PC-3 (cell line): ENCODE results near the gene EFNB1. TPM values are rescaled to one million over a fixed set of nuclear protein-coding genes. Genes with fewer than 3 reads are reported as not detected.

Experiments
- ATAC-seq: fragments of 200-7000 bp; cut with Tn5 transposase; 2 replicates; pipeline ENCODE4 v1.9.1; 2020; ENCODE audit warnings: mild to moderate bottlenecking, moderate library complexity
- BruUV-seq: library from RNA; stranded (reverse); fragments of 400-500 nt; replicated peaks from 2 replicates; lab custom pipeline; 2021; lab: Mats Ljungman, UMichigan
- CTCF ChIA-PET: fragments of 300-600 bp; sonication (Branson Sonifier 250); formaldehyde crosslinking; loops from one replicate; lab custom pipeline; 2022; ENCODE audit warnings: antibody characterized with exemption; lab: Charles Lee
- POLR2A ChIA-PET: fragments of 300-600 bp; sonication (Branson Sonifier 250); formaldehyde crosslinking; loops from one replicate; lab custom pipeline; 2022; ENCODE audit warnings: antibody characterized with exemption; ENCODE audit not compliant: unreplicated experiment; lab: Charles Lee
- DNase-seq: peaks from one replicate; pipeline ENCODE4 v3.0.0-alpha.2; 2015
- H2AFZ ChIP-seq: fragments of 300-600 bp; sonication (generic); 2 replicates; pipeline ENCODE4 v1.6.0; 2016; ENCODE audit warnings: antibody characterized with exemption, low read length
- H3F3A ChIP-seq: fragments of 300-600 bp; sonication (generic); one replicate; pipeline ENCODE4 v1.6.0; 2017; ENCODE audit warnings: antibody characterized with exemption, low read length, control low read depth, mild to moderate bottlenecking; ENCODE audit not compliant: unreplicated experiment
- H3K27ac ChIP-seq: fragments of 300-600 bp; sonication (generic); 2 replicates; pipeline ENCODE4 v1.5.1; 2016; ENCODE audit warnings: mild to moderate bottlenecking, low read length
- H3K27me3 ChIP-seq: fragments of 300-600 bp; sonication (generic); 2 replicates; pipeline ENCODE4 v1.6.1; 2016; ENCODE audit warnings: low read length, mixed read lengths
- H3K36me3 ChIP-seq: fragments of 300-600 bp; sonication (generic); 2 replicates; pipeline ENCODE4 v1.6.1; 2016; ENCODE audit warnings: low read depth, mixed run types, low read length, mixed read lengths
- H3K4me1 ChIP-seq: fragments of 300-600 bp; sonication (generic); 2 replicates; pipeline ENCODE4 v1.5.1; 2016; ENCODE audit warnings: low read length; ENCODE audit not compliant: insufficient read depth
- H3K4me2 ChIP-seq: fragments of 300-600 bp; sonication (generic); 2 replicates; pipeline ENCODE4 v1.6.0; 2016; ENCODE audit warnings: low read length
- H3K4me3 ChIP-seq: fragments of 300-600 bp; sonication (generic); 2 replicates; pipeline ENCODE4 v1.5.1; 2016; ENCODE audit warnings: mild to moderate bottlenecking, low read length, mixed read lengths
- H3K79me2 ChIP-seq: fragments of 300-600 bp; sonication (generic); 2 replicates; pipeline ENCODE4 v1.6.1; 2017; ENCODE audit warnings: low read length, mixed read lengths
- H3K9ac ChIP-seq: fragments of 300-600 bp; sonication (generic); 2 replicates; pipeline ENCODE4 v1.6.0; 2016; ENCODE audit warnings: mild to moderate bottlenecking, low read length
- H3K9me2 ChIP-seq: fragments of 300-600 bp; sonication (generic); replicated peaks from 2 replicates; pipeline ENCODE4 v1.6.1; 2016; ENCODE audit warnings: mixed run types, low read length, mixed read lengths
- H3K9me3 ChIP-seq: fragments of 300-600 bp; sonication (generic); 2 replicates; pipeline ENCODE4 v1.6.1; 2016; ENCODE audit warnings: low read length, mixed read lengths
- H4K20me1 ChIP-seq: fragments of 300-600 bp; sonication (generic); 2 replicates; pipeline ENCODE4 v1.6.1; 2016; ENCODE audit warnings: low read length, mixed read lengths
- EZH2 ChIP-seq: fragments of 300-600 bp; sonication (generic); IDR thresholded peaks from one replicate; pipeline ENCODE4 v1.6.1; 2017; ENCODE audit warnings: antibody characterized with exemption, mild to moderate bottlenecking, low read length; ENCODE audit not compliant: unreplicated experiment
- EZH2phosphoT487 ChIP-seq: fragments of 300-600 bp; sonication (generic); IDR thresholded peaks from 2 replicates; pipeline ENCODE4 v1.6.1; 2018; ENCODE audit warnings: mild to moderate bottlenecking, antibody characterized with exemption, low read length, borderline replicate concordance
- intact Hi-C: fragments of 100-400 bp; cut with micrococcal nuclease; formaldehyde crosslinking; loops from 2 replicates; pipeline ENCODE4 v1.9.0; 2023
- total RNA-seq: library from RNA; depleted of rRNA; stranded (reverse); fragments of >200 nt; gene quantifications from 2 replicates; pipeline ENCODE4 v1.2.3, GENCODE V29; 2014
- TF ChIP-seq, protein P1 (sequence below): fragments of 300-600 bp; sonication (generic); conservative IDR thresholded peaks from 2 replicates; pipeline ENCODE4 v1.5.1; 2017; ENCODE audit warnings: antibody characterized with exemption, low read depth, mild to moderate bottlenecking, low read length

Gene EFNB1
- total RNA-seq, 1 experiment from 2014 or later, result 102 TPM

DNA sequence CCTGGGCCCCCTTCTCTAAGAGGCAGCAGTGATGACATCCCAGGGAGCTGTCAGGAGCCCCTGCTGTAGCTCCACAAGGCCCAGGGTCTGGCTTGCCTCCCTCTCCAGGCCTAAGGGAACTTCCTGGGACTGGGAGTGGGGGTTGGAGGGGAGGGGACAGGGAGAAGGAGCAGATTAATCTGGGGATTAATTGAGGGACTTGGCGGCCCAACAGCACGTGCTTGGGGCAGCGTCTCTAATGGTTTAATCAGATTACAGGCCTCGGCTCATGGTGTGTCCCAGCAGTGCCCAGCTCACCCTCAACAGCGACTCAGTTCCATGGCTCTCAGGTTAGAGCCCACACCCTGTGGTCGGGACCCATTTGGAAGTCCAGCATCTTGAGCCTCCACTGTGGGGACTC, 47.9 kb downstream of the EFNB1 start:
- Histone ChIP-seq H3K4me1 (no peaks in the 10 kb centered on the region), H3K9ac (no peak overlapping the region), H3F3A (no peaks in the 10 kb centered on the region), H3K27me3 (no peaks in the 10 kb centered on the region), H3K79me2 (no peaks in the 10 kb centered on the region), H3K9me3 (no peaks in the 10 kb centered on the region), H3K36me3 (no peaks in the 10 kb centered on the region), H3K4me2 (no peak overlapping the region), H2AFZ (no peak overlapping the region), H3K9me2 (no peaks in the 10 kb centered on the region), H3K4me3 (no peak overlapping the region), H4K20me1 (no peaks in the 10 kb centered on the region), H3K27ac (no peak overlapping the region)
- ChIA-PET POLR2A (no interaction called here), CTCF (no interaction called here)
- ATAC-seq (no peak), DNase-seq (no peak)
- BruUV-seq, result no TSS peak
- intact Hi-C loops, result no loop called here
- TF ChIP-seq EZH2 (no peak), EZH2phosphoT487 (no peak)
- TF ChIP-seq, protein P1, sequence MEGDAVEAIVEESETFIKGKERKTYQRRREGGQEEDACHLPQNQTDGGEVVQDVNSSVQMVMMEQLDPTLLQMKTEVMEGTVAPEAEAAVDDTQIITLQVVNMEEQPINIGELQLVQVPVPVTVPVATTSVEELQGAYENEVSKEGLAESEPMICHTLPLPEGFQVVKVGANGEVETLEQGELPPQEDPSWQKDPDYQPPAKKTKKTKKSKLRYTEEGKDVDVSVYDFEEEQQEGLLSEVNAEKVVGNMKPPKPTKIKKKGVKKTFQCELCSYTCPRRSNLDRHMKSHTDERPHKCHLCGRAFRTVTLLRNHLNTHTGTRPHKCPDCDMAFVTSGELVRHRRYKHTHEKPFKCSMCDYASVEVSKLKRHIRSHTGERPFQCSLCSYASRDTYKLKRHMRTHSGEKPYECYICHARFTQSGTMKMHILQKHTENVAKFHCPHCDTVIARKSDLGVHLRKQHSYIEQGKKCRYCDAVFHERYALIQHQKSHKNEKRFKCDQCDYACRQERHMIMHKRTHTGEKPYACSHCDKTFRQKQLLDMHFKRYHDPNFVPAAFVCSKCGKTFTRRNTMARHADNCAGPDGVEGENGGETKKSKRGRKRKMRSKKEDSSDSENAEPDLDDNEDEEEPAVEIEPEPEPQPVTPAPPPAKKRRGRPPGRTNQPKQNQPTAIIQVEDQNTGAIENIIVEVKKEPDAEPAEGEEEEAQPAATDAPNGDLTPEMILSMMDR, result no peak

DNA sequence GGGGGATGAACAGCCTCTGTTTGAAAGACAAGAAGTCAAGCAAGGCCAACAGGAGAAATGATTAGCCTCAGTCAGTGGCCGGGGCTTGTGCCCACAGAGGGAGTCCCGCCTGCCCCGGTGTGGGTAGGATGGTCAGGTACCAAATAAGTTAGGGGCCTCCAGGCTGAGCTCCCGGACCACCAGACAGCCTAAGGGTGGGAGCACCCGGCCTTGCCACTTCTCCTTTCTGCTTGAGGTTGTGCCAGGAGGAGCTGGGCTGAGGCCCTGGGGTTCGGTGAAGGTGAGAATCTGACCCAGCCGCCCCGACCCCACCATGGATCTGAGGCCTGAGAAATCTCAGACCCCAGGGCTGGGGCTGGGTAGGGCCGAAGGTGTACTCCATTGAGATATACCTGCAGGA, 48.8 kb downstream of the EFNB1 start:
- Histone ChIP-seq H3K4me1 (no peaks in the 10 kb centered on the region), H2AFZ (no peak overlapping the region), H3F3A (no peaks in the 10 kb centered on the region), H3K79me2 (no peaks in the 10 kb centered on the region), H3K36me3 (no peaks in the 10 kb centered on the region), H4K20me1 (no peaks in the 10 kb centered on the region), H3K4me2 (no peak overlapping the region), H3K9me3 (no peaks in the 10 kb centered on the region), H3K4me3 (no peak overlapping the region), H3K9me2 (no peaks in the 10 kb centered on the region), H3K27me3 (no peaks in the 10 kb centered on the region), H3K9ac (no peak overlapping the region), H3K27ac (no peak overlapping the region)
- ATAC-seq (no peak), DNase-seq (no peak)
- BruUV-seq, result no TSS peak
- TF ChIP-seq, protein P1, result no peak
- no peak for TF ChIP-seq EZH2
- TF ChIP-seq EZH2phosphoT487, result no peak
- CTCF ChIA-PET, result no interaction called here
- intact Hi-C loops, result no loop called here
- POLR2A ChIA-PET, result no interaction called here

DNA sequence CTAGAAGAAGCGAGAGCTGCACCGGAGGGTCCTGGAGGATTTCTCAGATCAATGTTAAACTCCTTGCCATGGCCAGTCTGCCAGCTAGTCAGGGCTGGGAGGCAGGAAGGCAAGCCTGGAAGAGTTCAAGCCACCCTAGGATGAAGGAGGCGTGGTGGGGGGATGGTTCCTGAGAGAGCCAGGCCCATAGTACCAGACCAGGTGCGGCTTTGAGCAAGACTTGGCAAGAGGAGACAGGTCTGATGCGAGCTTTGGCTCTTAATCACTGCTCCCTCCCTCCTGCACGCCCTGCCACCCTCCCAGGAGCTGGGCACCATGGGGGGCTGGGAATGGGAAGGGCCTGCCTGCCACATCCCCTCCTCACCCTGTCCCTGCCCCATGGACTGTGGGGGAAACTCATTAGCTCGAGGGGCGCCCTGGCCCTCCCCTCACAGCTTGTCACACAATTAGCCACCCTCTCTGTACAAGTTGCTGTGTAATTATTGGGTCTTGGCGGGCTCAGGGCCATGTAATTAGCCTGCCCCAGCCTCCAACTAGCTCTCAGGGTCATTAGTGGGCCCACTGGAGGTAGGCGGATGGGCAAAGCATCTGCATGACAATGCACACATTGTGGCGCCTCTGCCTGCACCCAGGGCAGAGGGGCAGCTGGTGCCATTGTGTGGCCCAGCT, 50.3 kb downstream of the EFNB1 start:
- DNase-seq (no peak), ATAC-seq (no peak)
- H2AFZ ChIP-seq, result no peak overlapping the region
- ChIA-PET POLR2A (no interaction called here), CTCF (no interaction called here)
- H3K4me1 ChIP-seq, result no peaks in the 10 kb centered on the region
- intact Hi-C loops, result no loop called here
- no peak overlapping the region for H3K9ac ChIP-seq
- no peaks in the 10 kb centered on the region for H3K36me3 ChIP-seq
- H4K20me1 ChIP-seq, result no peaks in the 10 kb centered on the region
- TF ChIP-seq, protein P1, result no peak
- no peak for TF ChIP-seq EZH2phosphoT487
- H3K4me3 ChIP-seq, result no peak overlapping the region
- H3K9me2 ChIP-seq, result no peaks in the 10 kb centered on the region
- no peaks in the 10 kb centered on the region for H3K79me2 ChIP-seq
- BruUV-seq, result no TSS peak
- H3K4me2 ChIP-seq, result no peak overlapping the region
- no peaks in the 10 kb centered on the region for H3K9me3 ChIP-seq
- H3F3A ChIP-seq, result no peaks in the 10 kb centered on the region
- no peak overlapping the region for H3K27ac ChIP-seq
- no peaks in the 10 kb centered on the region for H3K27me3 ChIP-seq
